GM21528 (cell line): ENCODE results near the gene OR10P1.

ENCODE experiments used
- ATAC-seq: cut with Tn5 transposase; IDR thresholded peaks from one replicate; pipeline ENCODE4 v1.9.1; 2021; ENCODE audit warnings: mild to moderate bottlenecking, moderate library complexity; ENCODE audit not compliant: unreplicated experiment, low FRiP score

OR10P1 gene

GRCh38 chr12:55682087-55682796, 45.5 kb downstream of the OR10P1 start:
- no peak for ATAC-seq

GRCh38 chr12:55683676-55684075, 47.0 kb downstream of the OR10P1 start:
- ATAC-seq, result no peak

GRCh38 chr12:55684761-55685370, 48.2 kb downstream of the OR10P1 start:
- no peak for ATAC-seq

GRCh38 chr12:55685671-55686070, 49.0 kb downstream of the OR10P1 start:
- ATAC-seq, result no peak

- no peak for ATAC-seq
Measured at GRCh38 chr12:55686366-55687010, 49.8 kb downstream of the OR10P1 start.
